Activated CD8-positive, alpha-beta memory T cell treated with anti-CD3 and anti-CD28 coated beads, Interleukin-2, amount 50 U/mL, for 24 hours (primary cell): ENCODE results near the gene AKAP13.
"Not testable (repeated sequence)": the region's sequence is repeated elsewhere in the genome, so short reads cannot be mapped to it uniquely, and the experiment has no call there.

Experiments
- DNase-seq: peaks from one replicate; pipeline ENCODE4 v3.0.0-alpha.2; 2020; ENCODE audit errors: extremely low read depth

Gene AKAP13, protein sequence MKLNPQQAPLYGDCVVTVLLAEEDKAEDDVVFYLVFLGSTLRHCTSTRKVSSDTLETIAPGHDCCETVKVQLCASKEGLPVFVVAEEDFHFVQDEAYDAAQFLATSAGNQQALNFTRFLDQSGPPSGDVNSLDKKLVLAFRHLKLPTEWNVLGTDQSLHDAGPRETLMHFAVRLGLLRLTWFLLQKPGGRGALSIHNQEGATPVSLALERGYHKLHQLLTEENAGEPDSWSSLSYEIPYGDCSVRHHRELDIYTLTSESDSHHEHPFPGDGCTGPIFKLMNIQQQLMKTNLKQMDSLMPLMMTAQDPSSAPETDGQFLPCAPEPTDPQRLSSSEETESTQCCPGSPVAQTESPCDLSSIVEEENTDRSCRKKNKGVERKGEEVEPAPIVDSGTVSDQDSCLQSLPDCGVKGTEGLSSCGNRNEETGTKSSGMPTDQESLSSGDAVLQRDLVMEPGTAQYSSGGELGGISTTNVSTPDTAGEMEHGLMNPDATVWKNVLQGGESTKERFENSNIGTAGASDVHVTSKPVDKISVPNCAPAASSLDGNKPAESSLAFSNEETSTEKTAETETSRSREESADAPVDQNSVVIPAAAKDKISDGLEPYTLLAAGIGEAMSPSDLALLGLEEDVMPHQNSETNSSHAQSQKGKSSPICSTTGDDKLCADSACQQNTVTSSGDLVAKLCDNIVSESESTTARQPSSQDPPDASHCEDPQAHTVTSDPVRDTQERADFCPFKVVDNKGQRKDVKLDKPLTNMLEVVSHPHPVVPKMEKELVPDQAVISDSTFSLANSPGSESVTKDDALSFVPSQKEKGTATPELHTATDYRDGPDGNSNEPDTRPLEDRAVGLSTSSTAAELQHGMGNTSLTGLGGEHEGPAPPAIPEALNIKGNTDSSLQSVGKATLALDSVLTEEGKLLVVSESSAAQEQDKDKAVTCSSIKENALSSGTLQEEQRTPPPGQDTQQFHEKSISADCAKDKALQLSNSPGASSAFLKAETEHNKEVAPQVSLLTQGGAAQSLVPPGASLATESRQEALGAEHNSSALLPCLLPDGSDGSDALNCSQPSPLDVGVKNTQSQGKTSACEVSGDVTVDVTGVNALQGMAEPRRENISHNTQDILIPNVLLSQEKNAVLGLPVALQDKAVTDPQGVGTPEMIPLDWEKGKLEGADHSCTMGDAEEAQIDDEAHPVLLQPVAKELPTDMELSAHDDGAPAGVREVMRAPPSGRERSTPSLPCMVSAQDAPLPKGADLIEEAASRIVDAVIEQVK (N-terminal part only)

DNA sequence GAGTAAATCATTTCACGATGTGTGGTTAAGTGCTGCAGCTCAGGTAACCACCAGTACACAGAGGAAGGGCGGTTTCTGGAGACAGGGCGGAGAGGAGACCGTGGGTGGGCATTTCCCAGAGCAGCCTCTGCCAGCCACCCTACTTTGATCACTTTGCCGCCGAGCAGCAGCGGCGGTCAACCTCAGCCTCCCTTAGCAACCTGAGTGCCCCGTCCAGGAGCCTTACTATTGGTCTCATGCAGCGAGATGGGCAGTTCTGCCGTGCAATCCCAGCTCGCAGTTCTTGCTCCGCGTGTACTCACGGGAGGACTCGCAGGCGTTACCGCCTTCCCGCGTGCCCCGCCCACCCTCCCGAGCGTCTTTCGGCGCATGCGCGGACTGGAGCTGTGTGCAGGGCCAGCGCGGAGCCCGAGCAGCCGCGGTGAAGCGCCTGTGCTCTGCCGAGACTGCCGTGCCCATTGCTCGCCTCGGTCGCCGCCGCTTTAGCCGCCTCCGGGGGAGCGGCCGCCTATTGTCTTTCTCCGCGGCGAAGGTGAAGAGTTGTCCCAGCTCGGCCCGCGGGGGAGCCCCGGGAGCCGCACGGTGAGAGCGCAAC, at the start of gene AKAP13:
AKAP13 (plus strand) TSS at position 387 of the 595 bp plus-strand sequence. CDS start 105,118 bp downstream, outside the sequence.
- peak; percentile 87 for DNase-seq

DNA sequence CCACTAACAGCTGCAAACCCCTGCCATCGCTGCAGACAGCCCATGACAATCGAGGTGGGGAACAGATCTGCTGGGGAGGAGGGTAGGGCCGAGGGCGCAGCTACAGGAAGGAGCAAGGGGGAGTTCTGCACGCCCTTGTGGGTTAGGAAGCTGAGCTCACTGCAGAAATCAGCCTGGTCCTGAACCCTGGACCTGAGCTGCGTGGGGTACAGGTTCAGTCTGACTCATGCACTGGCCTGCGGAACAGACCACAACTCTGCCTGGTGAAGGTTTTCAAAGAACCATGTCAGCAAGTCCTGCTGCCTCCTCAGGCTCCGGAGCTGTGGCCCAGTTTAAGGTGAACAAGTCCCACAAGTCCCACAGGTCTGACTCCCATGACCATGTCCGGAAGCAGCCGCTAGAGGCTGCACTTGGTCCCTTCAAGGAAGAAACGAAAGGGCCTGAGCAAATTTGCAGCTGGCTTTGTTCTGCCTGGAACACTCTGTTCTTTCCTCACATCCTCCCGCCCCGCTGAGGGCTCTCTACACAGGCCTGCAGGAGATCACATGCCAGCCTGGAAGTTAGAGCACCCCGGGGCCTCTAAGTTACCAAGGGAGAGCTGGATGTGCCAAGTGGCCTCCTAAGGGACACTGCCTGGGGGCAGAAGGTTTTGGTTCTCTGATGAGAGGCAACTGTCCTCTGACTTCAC, 49.4 kb upstream of the AKAP13 start:
- peak; percentile 35 for DNase-seq

GRCh38 chr15:85331655-85332285, 48.6 kb upstream of the AKAP13 start:
- no peak for DNase-seq

GRCh38 chr15:85333132-85333831, 47.1 kb upstream of the AKAP13 start:
- no peak for DNase-seq

DNA sequence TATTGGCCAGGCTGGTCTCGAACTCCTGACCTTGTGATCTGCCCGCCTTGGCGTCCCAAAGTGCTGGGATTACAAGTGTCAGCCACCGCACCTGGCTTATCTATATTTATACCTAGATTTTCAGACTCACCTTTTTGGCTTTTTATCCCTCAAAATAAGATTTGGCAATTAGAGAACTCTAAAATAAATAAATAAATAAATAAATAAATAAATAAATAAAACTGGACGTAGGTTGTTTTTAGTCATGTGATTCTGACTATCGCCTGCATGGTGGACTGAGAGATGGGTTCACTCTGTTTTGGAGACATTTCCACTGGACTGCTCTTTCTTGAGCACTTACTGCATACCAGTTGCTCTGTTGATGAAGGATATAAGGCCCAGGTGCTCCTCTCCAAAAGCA, 46.2 kb upstream of the AKAP13 start:
- DNase-seq: no peak

DNA sequence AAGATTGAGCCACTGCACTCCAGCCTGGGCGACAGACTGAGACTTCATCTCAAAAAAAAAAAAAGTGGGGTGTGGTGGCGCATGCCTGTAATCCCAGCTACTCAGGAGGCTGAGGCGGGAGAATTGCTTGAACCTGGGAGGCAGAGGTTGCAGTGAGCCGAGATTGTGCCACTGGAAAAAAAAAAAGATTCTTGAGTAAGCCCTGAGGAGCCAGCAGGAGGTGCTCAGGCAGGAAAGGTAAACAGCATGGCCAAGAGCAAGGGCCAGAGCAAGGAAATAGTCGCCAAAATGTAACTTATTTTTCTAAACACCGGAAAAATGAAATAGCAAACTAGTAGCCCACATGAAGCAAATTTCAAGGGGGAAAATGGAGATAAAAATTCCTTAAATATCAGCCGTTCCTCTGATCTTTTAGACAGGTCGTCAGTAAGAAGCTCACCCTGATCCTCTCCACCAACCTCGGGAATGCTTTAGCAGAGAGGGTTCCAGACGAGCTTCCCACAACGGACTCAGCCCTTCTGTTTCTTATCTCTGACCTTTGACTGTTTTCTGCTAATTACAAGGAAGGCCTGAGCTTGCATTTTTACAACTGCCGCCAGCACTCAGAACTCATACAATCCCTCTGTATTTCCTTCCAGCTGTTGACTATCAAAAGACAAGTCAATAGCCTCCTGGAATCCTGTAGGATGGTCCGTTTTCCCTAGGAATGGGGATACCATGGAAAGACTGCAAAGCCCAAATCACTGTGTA, 45.0 kb upstream of the AKAP13 start:
- no peak for DNase-seq

DNA sequence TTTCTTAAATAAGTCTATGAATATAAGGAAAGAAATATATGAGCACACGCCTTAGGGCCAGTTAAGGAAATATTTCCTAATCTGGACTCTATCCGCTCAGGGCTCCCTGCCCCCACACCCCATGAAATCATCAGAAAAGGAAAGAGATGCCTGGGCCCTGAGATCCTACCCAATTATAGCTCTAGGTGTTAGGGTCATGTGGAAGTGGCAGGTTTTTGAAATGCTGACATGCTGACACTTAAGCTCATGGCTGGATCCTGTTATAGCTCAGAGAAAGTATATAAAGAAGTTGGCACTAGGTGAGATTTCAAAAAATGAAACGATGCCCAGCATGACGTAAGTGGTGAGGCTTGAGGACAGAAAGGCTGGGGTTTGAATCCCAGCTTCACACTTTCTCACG, 43.5 kb upstream of the AKAP13 start:
- no peak for DNase-seq

DNA sequence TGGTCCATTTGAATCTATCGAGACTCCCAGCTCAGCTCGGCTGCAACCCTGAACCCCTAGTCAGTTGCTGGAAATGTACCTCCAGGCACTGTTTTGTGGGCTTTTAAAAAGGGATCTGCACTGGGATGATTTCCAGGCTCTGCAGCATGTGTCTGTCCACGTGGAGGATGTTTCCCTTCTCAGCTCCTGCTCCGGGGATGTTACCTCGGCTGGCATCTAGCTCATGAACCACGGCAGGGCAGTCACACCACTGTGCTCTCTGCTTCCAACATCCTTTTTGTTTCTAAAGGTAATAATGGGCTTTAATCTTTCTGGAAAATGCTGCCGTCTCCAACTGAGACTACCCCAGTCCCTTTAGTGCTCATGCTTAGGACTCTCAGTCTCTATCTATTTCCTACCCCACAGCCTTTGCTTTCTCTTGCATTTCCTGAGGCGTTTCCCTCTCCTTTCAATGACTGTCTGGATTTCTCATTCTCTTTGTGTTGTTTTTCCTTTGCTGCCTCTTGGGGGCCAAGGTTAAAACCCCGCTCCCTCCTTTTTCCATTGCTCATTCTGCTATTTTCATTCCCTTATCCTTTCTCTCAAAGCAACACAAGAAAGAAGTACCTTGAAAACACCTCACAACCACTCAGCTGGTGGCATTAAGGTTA, 42.9 kb upstream of the AKAP13 start:
- no peak for DNase-seq

DNA sequence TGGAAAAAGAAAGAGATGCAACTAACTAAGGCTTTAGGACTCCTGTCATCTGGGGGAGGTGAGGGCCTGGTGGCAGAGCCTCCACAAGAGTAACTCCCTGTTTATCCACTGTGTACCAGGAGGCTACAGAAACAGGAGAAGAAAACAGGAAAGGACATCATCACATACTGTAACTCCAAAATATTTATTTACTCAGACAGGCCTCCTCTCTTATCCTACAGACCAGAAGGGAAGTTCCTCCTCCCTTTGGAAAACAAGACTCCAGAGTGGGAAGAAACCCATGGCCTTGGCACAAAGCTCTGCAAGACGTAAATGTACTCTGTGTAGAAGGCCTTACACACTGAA, 40.1 kb upstream of the AKAP13 start:
- DNase-seq: no peak

GRCh38 chr15:85340852-85341251, 39.6 kb upstream of the AKAP13 start:
- no peak for DNase-seq

DNA sequence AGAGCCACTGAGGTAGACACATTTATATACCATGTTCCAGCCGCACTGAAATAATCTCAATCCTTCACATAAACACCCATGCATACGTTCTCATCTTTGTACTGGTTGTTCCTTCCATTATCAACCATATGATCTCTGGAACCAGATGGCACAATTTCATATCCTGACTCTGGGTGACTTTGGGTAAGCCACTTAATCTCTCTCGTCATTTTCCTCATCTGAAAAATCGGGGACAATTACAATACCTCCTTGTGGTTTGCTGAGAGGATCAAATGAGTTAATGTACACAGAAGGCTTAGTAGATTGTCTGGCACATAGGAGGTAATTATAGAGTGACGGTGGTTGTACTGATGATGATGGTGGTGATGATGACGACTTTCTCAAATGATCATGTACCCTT, 38.2 kb upstream of the AKAP13 start:
- not testable (repeated sequence) for DNase-seq

DNA sequence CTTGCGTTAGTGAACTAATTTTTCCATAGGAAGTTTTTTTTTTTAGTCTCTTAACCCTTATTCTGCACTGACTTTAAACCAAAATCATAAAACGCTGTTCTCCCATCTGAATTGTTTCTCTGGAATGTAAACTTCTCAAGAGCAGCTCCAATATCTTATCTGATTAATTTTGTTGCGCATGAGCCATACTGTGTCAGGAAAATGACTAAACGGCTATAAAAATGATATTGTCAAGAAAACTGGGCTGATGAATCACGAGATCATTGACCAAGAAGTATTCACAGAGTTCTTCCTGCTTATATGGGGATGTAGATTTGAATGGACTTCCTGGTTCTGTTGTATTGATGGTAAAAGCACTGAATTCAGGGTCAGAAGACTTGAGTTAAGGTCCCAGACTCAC, 37.0 kb upstream of the AKAP13 start:
- DNase-seq: not testable (repeated sequence)

DNA sequence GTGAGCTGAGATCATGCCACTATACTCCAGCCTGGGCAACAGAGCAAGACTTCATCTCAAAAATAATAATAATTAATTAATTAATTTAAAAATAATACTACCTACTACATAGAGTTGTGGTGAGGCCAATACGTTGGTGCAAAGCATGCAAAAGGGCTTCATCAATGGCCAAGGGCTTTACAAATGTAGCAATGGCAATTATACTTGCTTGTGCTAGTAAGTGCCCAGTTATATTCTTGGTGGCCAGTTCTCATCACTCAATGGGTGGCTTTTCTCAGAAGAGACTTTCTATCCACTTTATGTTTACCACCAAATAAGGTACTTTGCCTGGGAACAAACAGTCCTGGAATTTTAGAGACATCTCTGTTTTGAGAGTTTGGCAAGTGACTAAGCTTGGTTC, 36.2 kb upstream of the AKAP13 start:
- DNase-seq: not testable (repeated sequence)

GRCh38 chr15:85344653-85345114, 35.7 kb upstream of the AKAP13 start:
- not testable (repeated sequence) for DNase-seq

DNA sequence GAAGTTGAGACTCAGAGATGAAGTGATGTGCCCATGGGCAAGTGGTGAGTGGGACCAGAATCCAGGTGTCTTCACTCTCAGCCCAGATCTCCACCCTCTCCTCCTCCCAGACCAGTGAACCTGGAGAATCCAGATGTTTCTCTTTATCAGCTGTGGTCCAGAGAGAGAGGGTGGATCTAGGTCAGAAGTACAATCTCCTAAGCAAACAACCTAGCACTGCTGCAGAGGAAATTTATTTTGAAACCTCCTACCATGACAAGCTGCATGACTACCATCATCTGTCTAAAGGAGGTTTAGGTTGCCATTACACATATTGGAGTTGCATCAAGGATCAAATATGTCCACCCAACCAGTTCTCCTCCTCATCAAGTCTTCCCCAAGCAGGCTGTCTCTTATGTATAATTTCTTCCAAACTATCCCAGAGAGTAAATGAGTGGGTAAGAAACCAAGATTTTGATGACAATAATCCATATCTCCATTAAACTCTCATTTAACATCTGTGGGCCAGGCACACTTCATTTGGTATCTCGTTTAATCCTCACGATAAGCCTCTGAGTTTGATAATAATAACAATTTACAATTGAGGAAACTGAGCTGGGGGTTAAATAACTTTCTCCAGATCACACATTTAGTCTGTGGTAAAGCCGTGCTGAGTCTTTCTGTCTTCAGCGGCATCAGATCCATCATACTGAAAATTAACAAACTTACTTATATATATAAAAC, 35.0 kb upstream of the AKAP13 start:
- DNase-seq: not testable (repeated sequence)

- DNase-seq: not testable (repeated sequence)
These were observed 33.8 kb upstream of the AKAP13 start for GRCh38 chr15:85346462-85347084.
